Sigmoid colon (tissue), 7 donors: ENCODE measurements around the gene CAPN15. TPM values are rescaled to one million over a fixed set of nuclear protein-coding genes. Genes with fewer than 3 reads are reported as not detected.
A peak's percentile ranks its signal among the peaks of the same experiment; 100 is the strongest.

Experiments used
- DNase-seq: peaks from one replicate; pipeline ENCODE4 v3.0.0-alpha.2; 2019
- H3K27ac ChIP-seq, 4 donors: fragments of 200-600 bp; sonication (generic); one replicate each; pipeline ENCODE4 v1.5.1; 2016 to 2019; ENCODE audit warnings: mild to moderate bottlenecking in 1 of 4
- H3K27me3 ChIP-seq, 3 donors: fragments of 200-600 bp; sonication (generic); one replicate each; pipeline ENCODE4 v1.5.1; 2019; ENCODE audit warnings: mild to moderate bottlenecking in 1 of 3
- H3K36me3 ChIP-seq, 4 donors: fragments of 200-600 bp; sonication (generic); one replicate each; pipeline ENCODE4 v1.5.1; 2016 to 2019
- H3K4me1 ChIP-seq, 4 donors: fragments of 200-600 bp; sonication (generic); one replicate each; pipeline ENCODE4 v1.5.1; 2017 to 2019
- H3K4me3 ChIP-seq, 4 donors: fragments of 200-600 bp; sonication (generic); one replicate each; pipeline ENCODE4 v1.5.1; 2017 to 2019; ENCODE audit warnings: mild to moderate bottlenecking in 2 of 4, moderate library complexity in 1 of 4
- H3K9me3 ChIP-seq, 4 donors: fragments of 200-600 bp in 3 of 4; sonication (generic) in 3 of 4; one replicate each; pipeline versions ENCODE4 v1.5.1 to v1.6.1; 2013 to 2019
- EP300 ChIP-seq, 4 donors: sonication (generic); formaldehyde crosslinking; IDR thresholded peaks; one replicate each; pipeline ENCODE4 v1.6.1; 2017; ENCODE audit warnings: antibody characterized with exemption in 4 of 4
- POLR2A ChIP-seq, 2 donors: fragments of 450-650 bp; IDR thresholded peaks; one replicate each; pipeline ENCODE4 v1.6.1; 2016; ENCODE audit warnings: antibody characterized with exemption in 2 of 2, mild to moderate bottlenecking in 2 of 2, moderate library complexity in 2 of 2
- POLR2AphosphoS5 ChIP-seq, 4 donors: sonication (generic); formaldehyde crosslinking; IDR thresholded peaks; one replicate each; pipeline ENCODE4 v1.6.1; 2017; ENCODE audit warnings: antibody characterized with exemption in 4 of 4
- WGBS, 2 donors: extraction: QIAGEN DNeasy Blood & Tissue Kit; methylation state at CpG; one replicate each; pipeline ENCODE4 v1.1.7; 2013; 5-methylcytosine and 5-hydroxymethylcytosine counted together
- intact Hi-C: fragments of 100-400 bp; cut with DNase I; formaldehyde crosslinking; loops from one replicate; pipeline ENCODE4 v1.15.1; 2023
- polyA plus RNA-seq, 3 donors: library from polyadenylated mRNA; stranded (reverse); fragments of 200-250 nt; gene quantifications; one replicate each; pipeline ENCODE4 v1.2.3, GENCODE V29; 2013
- total RNA-seq, 4 donors: library from RNA; depleted of rRNA; stranded (reverse); fragments of >200 nt; gene quantifications; one replicate each; pipeline ENCODE4 v1.1.0, GENCODE V29; 2016
- TF ChIP-seq, protein P1 (sequence below), 4 experiments: fragments of 450-650 bp in 3 of 4; fragments of 200-600 bp in 1 of 4; IDR thresholded peaks; one replicate each; pipeline ENCODE4 v1.5.1; 2016 to 2019; ENCODE audit warnings: antibody characterized with exemption in 4 of 4, mild to moderate bottlenecking in 3 of 4, moderate library complexity in 2 of 4
- donor health status: healthy with polysubstance abuse.
- donor health status: Bipolar disorder and iron deficiency.
- donor health status: healthy.

CAPN15 gene
- total and polyA plus RNA-seq, 7 donors, result 10.3 to 85.8 (median 24.4) TPM

- TF ChIP-seq POLR2AphosphoS5 (IDR thresholded peaks at IDR 0.05), result no peak
- TF ChIP-seq, protein P1, sequence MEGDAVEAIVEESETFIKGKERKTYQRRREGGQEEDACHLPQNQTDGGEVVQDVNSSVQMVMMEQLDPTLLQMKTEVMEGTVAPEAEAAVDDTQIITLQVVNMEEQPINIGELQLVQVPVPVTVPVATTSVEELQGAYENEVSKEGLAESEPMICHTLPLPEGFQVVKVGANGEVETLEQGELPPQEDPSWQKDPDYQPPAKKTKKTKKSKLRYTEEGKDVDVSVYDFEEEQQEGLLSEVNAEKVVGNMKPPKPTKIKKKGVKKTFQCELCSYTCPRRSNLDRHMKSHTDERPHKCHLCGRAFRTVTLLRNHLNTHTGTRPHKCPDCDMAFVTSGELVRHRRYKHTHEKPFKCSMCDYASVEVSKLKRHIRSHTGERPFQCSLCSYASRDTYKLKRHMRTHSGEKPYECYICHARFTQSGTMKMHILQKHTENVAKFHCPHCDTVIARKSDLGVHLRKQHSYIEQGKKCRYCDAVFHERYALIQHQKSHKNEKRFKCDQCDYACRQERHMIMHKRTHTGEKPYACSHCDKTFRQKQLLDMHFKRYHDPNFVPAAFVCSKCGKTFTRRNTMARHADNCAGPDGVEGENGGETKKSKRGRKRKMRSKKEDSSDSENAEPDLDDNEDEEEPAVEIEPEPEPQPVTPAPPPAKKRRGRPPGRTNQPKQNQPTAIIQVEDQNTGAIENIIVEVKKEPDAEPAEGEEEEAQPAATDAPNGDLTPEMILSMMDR (IDR thresholded peaks at IDR 0.05), result no peak
- no peak for TF ChIP-seq POLR2A (IDR thresholded peaks at IDR 0.05)
- no peak for TF ChIP-seq EP300 (IDR thresholded peaks at IDR 0.05)
- peak; percentile 78 for DNase-seq
- Histone ChIP-seq H3K27me3 (peaks cover 0 to 5% (median 2%) of the 10 kb centered on the region in 3 donors), H3K36me3 (peaks cover 0 to 4% (median 0%) of the 10 kb centered on the region in 4 donors), H3K4me3 (peak overlapping the region; percentile 58 to 97 (median 74)), H3K4me1 (peaks cover 0 to 45% (median 42%) of the 10 kb centered on the region in 4 donors), H3K27ac (peak overlapping the region; percentile 85 to 95 (median 85)), H3K9me3 (no peaks in the 10 kb centered on the region)
- 0 to 1% methylated on average over 71 of the region's 71 CpGs for WGBS, 2 donors
- intact Hi-C loops, result no loop called here
These were observed 62.8 kb downstream of the CAPN15 start for GRCh38 chr16:590188-590814.

- no peaks in the 10 kb centered on the region for H3K27me3 ChIP-seq
- intact Hi-C loops, result no loop called here
- DNase-seq, result peak; percentile 65
- TF ChIP-seq, protein P1 (IDR thresholded peaks at IDR 0.05), result no peak
- no peaks in the 10 kb centered on the region for H3K9me3 ChIP-seq
- 13 to 54% methylated on average over 10 of the region's 10 CpGs for WGBS, 2 donors
- peaks cover 0 to 45% (median 42%) of the 10 kb centered on the region in 4 donors for H3K4me1 ChIP-seq
- H3K4me3 ChIP-seq, result peak overlapping the region; percentile 58 to 97 (median 74)
- H3K27ac ChIP-seq, result peak overlapping the region in 3 of 4 donors; percentile 85 to 95 (median 85)
- peaks cover 0 to 4% (median 0%) of the 10 kb centered on the region in 4 donors for H3K36me3 ChIP-seq
These were observed 63.3 kb downstream of the CAPN15 start for GRCh38 chr16:590815-591200.

- H3K36me3 ChIP-seq, result peaks cover 0 to 4% (median 0%) of the 10 kb centered on the region in 4 donors
- peaks cover 0 to 45% (median 42%) of the 10 kb centered on the region in 4 donors for H3K4me1 ChIP-seq
- no peak for TF ChIP-seq POLR2AphosphoS5 (IDR thresholded peaks at IDR 0.05)
- TF ChIP-seq, protein P1 (IDR thresholded peaks at IDR 0.05), result no peak
- TF ChIP-seq POLR2A (IDR thresholded peaks at IDR 0.05), result no peak
- no peak for TF ChIP-seq EP300 (IDR thresholded peaks at IDR 0.05)
- no peak for DNase-seq
- H3K27me3 ChIP-seq, result no peaks in the 10 kb centered on the region
- intact Hi-C loops, result no loop called here
- H3K9me3 ChIP-seq, result no peaks in the 10 kb centered on the region
- WGBS, 2 donors, result 31 to 85% methylated on average over 8 of the region's 8 CpGs
- H3K27ac ChIP-seq, result no peak overlapping the region
- peak overlapping the region in 2 of 4 donors; percentile 62 to 87 for H3K4me3 ChIP-seq
These were observed 63.7 kb downstream of the CAPN15 start for GRCh38 chr16:591231-591630.

- H3K27me3 ChIP-seq, result no peaks in the 10 kb centered on the region
- peaks cover 0 to 42% (median 41%) of the 10 kb centered on the region in 4 donors for H3K4me1 ChIP-seq
- WGBS, 2 donors, result 62 to 85% methylated on average over 15 of the region's 15 CpGs
- no peak overlapping the region for H3K27ac ChIP-seq
- intact Hi-C loops, result no loop called here
- H3K9me3 ChIP-seq, result no peaks in the 10 kb centered on the region
- peaks cover 0 to 4% (median 0%) of the 10 kb centered on the region in 4 donors for H3K36me3 ChIP-seq
- no peak for DNase-seq
- TF ChIP-seq EP300 (IDR thresholded peaks at IDR 0.05) (no peak), POLR2A (IDR thresholded peaks at IDR 0.05) (no peak), POLR2AphosphoS5 (IDR thresholded peaks at IDR 0.05) (no peak)
- TF ChIP-seq, protein P1 (IDR thresholded peaks at IDR 0.05), result no peak
- no peak overlapping the region for H3K4me3 ChIP-seq
These were observed 64.5 kb downstream of the CAPN15 start for GRCh38 chr16:591892-592517.
